Right ventricle myocardium inferior (tissue), 1 donor: ENCODE data around the gene CD19. TPM values are rescaled to one million over a fixed set of nuclear protein-coding genes. Genes with fewer than 3 reads are reported as not detected.
"Not testable (repeated sequence)": the region's sequence is repeated elsewhere in the genome, so short reads cannot be mapped to it uniquely, and the experiment has no call there.

Source experiments
- ATAC-seq: fragments of 200-7000 bp; cut with Tn5 transposase; one replicate; pipeline ENCODE4 v1.9.1; 2020; ENCODE audit warnings: mild to moderate bottlenecking, moderate library complexity
- DNase-seq: peaks from one replicate; pipeline ENCODE4 v3.0.0; 2021; ENCODE audit errors: missing footprints
- intact Hi-C: fragments of 100-400 bp; cut with DNase I; formaldehyde crosslinking; loops from one replicate; pipeline ENCODE4 v1.11.0; 2022
- long read RNA-seq: library from polyadenylated mRNA; unstranded; transcript quantifications from one replicate; pipeline ENCODE4 v2.0.0, GENCODE V29; 2021
- total RNA-seq: library from RNA; stranded (reverse); fragmentation: NEBNext Ultra II Directional; extraction: Animal tissue kit (Norgen Biotek cat#: 25700); gene quantifications from one replicate; pipeline ENCODE4 v1.2.1, GENCODE V29; 2021
- donor health status: DM: no; HTN: yes; CAD: no; lungs with severe emphysema.

The CD19 gene
- not detected for total RNA-seq
- long read RNA-seq = 0 reads

GRCh38 chr16:28931801-28932225, at the start of gene CD19:
CD19 (plus strand) TSS chr16:28931971; CDS start chr16:28932001, 30 bp downstream.
- intact Hi-C loops = no loop called here
- ATAC-seq (no peak), DNase-seq (no peak)

GRCh38 chr16:28882551-28883160, 49.1 kb upstream of the CD19 start:
- intact Hi-C loops = loop anchor here (5.0 kb wide), 1 partner anchor 45 kb away; the partner anchor contains the start of gene RABEP2
- ATAC-seq (no peak), DNase-seq (peak; percentile 35)

- intact Hi-C loops = loop anchor here (5.0 kb wide), 1 partner anchor 44 kb away; the partner anchor contains the start of gene RABEP2
- peak; percentile 46 for DNase-seq
- ATAC-seq = no peak
These were observed 48.4 kb upstream of the CD19 start for GRCh38 chr16:28883221-28883996.

- ATAC-seq (no peak), DNase-seq (peak; percentile 26)
- intact Hi-C loops = loop anchor here (5.0 kb wide), 1 partner anchor 43 kb away; the partner anchor contains the start of gene RABEP2
These were observed 47.7 kb upstream of the CD19 start for GRCh38 chr16:28884045-28884444.

- intact Hi-C loops = no loop called here
- ATAC-seq (no peak), DNase-seq (no peak)
These were observed 44.8 kb upstream of the CD19 start for GRCh38 chr16:28886945-28887344.

GRCh38 chr16:28890355-28890754, 41.4 kb upstream of the CD19 start:
- peak; percentile 4 for DNase-seq
- ATAC-seq, intact Hi-C loops: not testable (repeated sequence)

- DNase-seq (no peak), ATAC-seq (no peak)
- intact Hi-C loops = no loop called here
These were observed 39.5 kb upstream of the CD19 start for GRCh38 chr16:28891964-28892890.

- ATAC-seq = no peak
- intact Hi-C loops = no loop called here
- DNase-seq = no peak
These were observed 38.5 kb upstream of the CD19 start for GRCh38 chr16:28893291-28893690.

GRCh38 chr16:28895609-28896008, 36.2 kb upstream of the CD19 start:
- ATAC-seq = no peak
- DNase-seq = no peak
- intact Hi-C loops = no loop called here

GRCh38 chr16:28897826-28898225, 33.9 kb upstream of the CD19 start:
- intact Hi-C loops = no loop called here
- ATAC-seq = no peak

GRCh38 chr16:28898266-28898665, 33.5 kb upstream of the CD19 start:
- peak; percentile 52 for DNase-seq
- intact Hi-C loops = no loop called here
- no peak for ATAC-seq

More at GRCh38 chr16:28897826-28898225, 33.9 kb upstream of the CD19 start:
- DNase-seq = no peak

- DNase-seq (no peak), ATAC-seq (no peak)
- intact Hi-C loops = no loop called here
These were observed 32.8 kb upstream of the CD19 start for GRCh38 chr16:28898942-28899341.

GRCh38 chr16:28899882-28900590, 31.7 kb upstream of the CD19 start:
- ATAC-seq = no peak

GRCh38 chr16:28900601-28901000, 31.2 kb upstream of the CD19 start:
- intact Hi-C loops = no loop called here
- ATAC-seq (no peak), DNase-seq (peak; percentile 65)

More at GRCh38 chr16:28899882-28900590, 31.7 kb upstream of the CD19 start:
- intact Hi-C loops = no loop called here
- no peak for DNase-seq

GRCh38 chr16:28901862-28902261, 29.9 kb upstream of the CD19 start:
- intact Hi-C loops = no loop called here
- DNase-seq (peak; percentile 34), ATAC-seq (no peak)

- no peak for ATAC-seq
- no peak for DNase-seq
- intact Hi-C loops = no loop called here
These were observed 28.9 kb upstream of the CD19 start for GRCh38 chr16:28902909-28903308.

- peak; percentile 15 for DNase-seq
- ATAC-seq = no peak
- intact Hi-C loops = no loop called here
These were observed 28.3 kb upstream of the CD19 start for GRCh38 chr16:28903344-28904042.

- intact Hi-C loops = no loop called here
- ATAC-seq (no peak), DNase-seq (peak; percentile 58)
These were observed 27.4 kb upstream of the CD19 start for GRCh38 chr16:28904363-28904762.
